K562 (cell line): ENCODE results near the gene CYP2R1. TPM values are rescaled to one million over a fixed set of nuclear protein-coding genes. Genes with fewer than 3 reads are reported as not detected.
A peak's percentile ranks its signal among the peaks of the same experiment; 100 is the strongest.

Experiments
- CBX3 ChIP-seq, 2 experiments: IDR thresholded peaks; 1 replicate in 1 of 2; 2 replicates in 1 of 2; pipeline ENCODE4 v1.6.1; 2012; ENCODE audit warnings: inconsistent platforms in 2 of 2, low read length in 2 of 2, borderline replicate concordance in 1 of 2, control low read depth in 1 of 2
- GTF2E2 ChIP-seq: fragments of 200-800 bp; sonication (Bioruptor generic); IDR thresholded peaks from 2 replicates; pipeline ENCODE4 v1.6.1; 2016; ENCODE audit warnings: missing genetic modification characterization, missing compliant biosample characterization
- MEIS2 ChIP-seq: fragments of 450-650 bp; IDR thresholded peaks from 2 replicates; pipeline ENCODE4 v1.6.1; 2014; ENCODE audit warnings: mild to moderate bottlenecking; ENCODE audit not compliant: partially characterized antibody
- MGA ChIP-seq: fragments of 450-650 bp; IDR thresholded peaks from 2 replicates; pipeline ENCODE4 v1.6.1; 2016; ENCODE audit warnings: mild to moderate bottlenecking, moderate library complexity
- NEUROD1 ChIP-seq: fragments of 150-350 bp; IDR thresholded peaks from 2 replicates; pipeline ENCODE4 v1.6.1; 2014; ENCODE audit warnings: borderline replicate concordance, low read length, low read depth; ENCODE audit not compliant: partially characterized antibody
- RFX5 ChIP-seq: IDR thresholded peaks from 2 replicates; pipeline ENCODE4 v1.6.1; 2011; ENCODE audit warnings: low read depth, mild to moderate bottlenecking, improper control_type of control experiment, low read length
- SMARCA4 ChIP-seq: fragments of 450-650 bp; IDR thresholded peaks from 2 replicates; pipeline ENCODE4 v1.6.1; 2016
- polyA plus RNA-seq, 8 experiments: library from polyadenylated mRNA; depleted of rRNA in 4 of 8; stranded (reverse) in 5 of 8; unstranded in 3 of 8; fragments of >200 nt; fragmentation: Nextera tagmentation in 2 of 8; fragmentation: Illumina TruSeq in 1 of 8; extraction: Ambion mirVana in 2 of 8; extraction: Trizol in 1 of 8; gene quantifications; 2 replicates each; pipeline versions ENCODE4 v1.2.1 to v1.2.3, GENCODE V29; 2011 to 2014; ENCODE audit warnings: inconsistent platforms in 1 of 8, missing spikeins in 1 of 8
- total RNA-seq, 7 experiments: library from RNA; depleted of rRNA in 6 of 7; stranded (reverse); fragments of >200 nt in 6 of 7; fragmentation: Illumina TruSeq in 2 of 7; extraction: Trizol in 2 of 7; gene quantifications; 2 replicates each; pipeline versions ENCODE4 v1.2.1 to v1.2.3, GENCODE V29; 2011 to 2021; ENCODE audit warnings: low replicate concordance in 1 of 7
- TF ChIP-seq, protein P1 (sequence below), 2 experiments: fragments of 450-650 bp in 1 of 2; sonication (generic) in 1 of 2; formaldehyde crosslinking in 1 of 2; IDR thresholded peaks in 1 of 2; conservative IDR thresholded peaks in 1 of 2; 2 replicates each; pipeline versions ENCODE4 v1.6.1 to v1.8.1; 2016 to 2023; ENCODE audit warnings: mild to moderate bottlenecking in 2 of 2, moderate library complexity in 2 of 2, inconsistent platforms in 1 of 2, missing genetic modification reagents in 1 of 2
- TF ChIP-seq, protein P2 (sequence below): fragments of 450-650 bp; IDR thresholded peaks from 2 replicates; pipeline ENCODE4 v1.6.1; 2016
- TF ChIP-seq, protein P3 (sequence below), 2 experiments: IDR thresholded peaks in 1 of 2; conservative IDR thresholded peaks in 1 of 2; 2 replicates each; pipeline ENCODE4 v1.6.1; 2016; ENCODE audit warnings: low read depth in 2 of 2, mild to moderate bottlenecking in 1 of 2, missing compliant biosample characterization in 1 of 2, missing genetic modification characterization in 1 of 2, moderate library complexity in 1 of 2

Gene CYP2R1
- total and polyA plus RNA-seq, 9 of the 15 experiments (the other 6 are each of a cell fraction or from before 2014, with no cell fraction given), result 19.4 to 40.5 (median 29.4) TPM

DNA sequence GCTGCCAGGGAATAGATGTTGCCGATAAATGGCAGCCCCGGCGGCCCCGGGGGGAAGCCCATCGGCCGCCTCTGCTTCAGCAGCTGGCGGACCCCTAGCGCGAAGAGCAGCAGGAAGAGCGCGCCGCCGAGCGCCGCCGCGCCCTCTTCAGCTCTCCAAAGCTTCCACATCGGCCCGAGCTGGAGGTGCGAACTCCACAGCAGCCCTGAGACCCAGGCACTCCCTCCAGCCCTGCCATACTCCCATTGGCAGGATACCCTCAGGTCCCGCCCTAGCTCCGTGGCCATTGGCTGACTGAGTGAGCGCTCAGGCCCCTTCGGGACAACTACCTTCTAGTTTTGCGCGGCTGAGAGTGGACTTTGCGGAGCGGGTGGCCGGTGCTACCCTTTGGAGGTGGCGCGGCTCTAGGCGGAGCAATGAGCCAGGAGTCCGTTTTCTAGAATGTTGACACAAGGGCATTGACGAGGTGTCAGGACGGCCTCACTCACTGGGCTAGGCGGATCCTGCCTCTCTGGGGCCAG lies at the start of gene CYP2R1 (continued):
- TF ChIP-seq, protein P1, sequence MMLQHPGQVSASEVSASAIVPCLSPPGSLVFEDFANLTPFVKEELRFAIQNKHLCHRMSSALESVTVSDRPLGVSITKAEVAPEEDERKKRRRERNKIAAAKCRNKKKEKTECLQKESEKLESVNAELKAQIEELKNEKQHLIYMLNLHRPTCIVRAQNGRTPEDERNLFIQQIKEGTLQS (IDR thresholded peaks at IDR 0.05), result no peak
- TF ChIP-seq, protein P1 (CRISPR knock-in tag; conservative IDR thresholded peaks at IDR 0.05), result no peak
- peak; percentile 99 for TF ChIP-seq NEUROD1
- peak; percentile 77 for TF ChIP-seq MGA
- peak; percentile 86 for TF ChIP-seq MEIS2
- peak; percentile 84; the same call in 1 of the 2 replicates for TF ChIP-seq GTF2E2 (tag)
- TF ChIP-seq, protein P2, sequence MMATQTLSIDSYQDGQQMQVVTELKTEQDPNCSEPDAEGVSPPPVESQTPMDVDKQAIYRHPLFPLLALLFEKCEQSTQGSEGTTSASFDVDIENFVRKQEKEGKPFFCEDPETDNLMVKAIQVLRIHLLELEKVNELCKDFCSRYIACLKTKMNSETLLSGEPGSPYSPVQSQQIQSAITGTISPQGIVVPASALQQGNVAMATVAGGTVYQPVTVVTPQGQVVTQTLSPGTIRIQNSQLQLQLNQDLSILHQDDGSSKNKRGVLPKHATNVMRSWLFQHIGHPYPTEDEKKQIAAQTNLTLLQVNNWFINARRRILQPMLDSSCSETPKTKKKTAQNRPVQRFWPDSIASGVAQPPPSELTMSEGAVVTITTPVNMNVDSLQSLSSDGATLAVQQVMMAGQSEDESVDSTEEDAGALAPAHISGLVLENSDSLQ, result peak; percentile 98
- no peak for TF ChIP-seq RFX5
- TF ChIP-seq SMARCA4, result no peak
- TF ChIP-seq, protein P3, sequence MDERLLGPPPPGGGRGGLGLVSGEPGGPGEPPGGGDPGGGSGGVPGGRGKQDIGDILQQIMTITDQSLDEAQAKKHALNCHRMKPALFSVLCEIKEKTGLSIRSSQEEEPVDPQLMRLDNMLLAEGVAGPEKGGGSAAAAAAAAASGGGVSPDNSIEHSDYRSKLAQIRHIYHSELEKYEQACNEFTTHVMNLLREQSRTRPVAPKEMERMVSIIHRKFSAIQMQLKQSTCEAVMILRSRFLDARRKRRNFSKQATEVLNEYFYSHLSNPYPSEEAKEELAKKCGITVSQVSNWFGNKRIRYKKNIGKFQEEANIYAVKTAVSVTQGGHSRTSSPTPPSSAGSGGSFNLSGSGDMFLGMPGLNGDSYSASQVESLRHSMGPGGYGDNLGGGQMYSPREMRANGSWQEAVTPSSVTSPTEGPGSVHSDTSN (CRISPR knock-in tag; IDR thresholded peaks at IDR 0.05; ENCODE audit: low read depth), result peak; percentile 58; the same call in 1 of the 2 replicates
- TF ChIP-seq, protein P3 (tag; conservative IDR thresholded peaks at IDR 0.05; ENCODE audit: low read depth), result peak; percentile 95
- TF ChIP-seq CBX3 (IDR thresholded peaks at IDR 0.05; ENCODE audit: borderline replicate concordance in 1 of 2, low read length in 2 of 2), result 0 out of 3 replicates have a peak, but pooled peaks of 1 of the 2 experiments have one; percentile 58
